Esophagus squamous epithelium (tissue), 5 donors: ENCODE results near the gene SRSF9. TPM values are rescaled to one million over a fixed set of nuclear protein-coding genes. Genes with fewer than 3 reads are reported as not detected.
"Not testable (repeated sequence)": the region's sequence is repeated elsewhere in the genome, so short reads cannot be mapped to it uniquely, and the experiment has no call there.

Source experiments
- DNase-seq: peaks from one replicate; lab custom pipeline; 2025; lab: John Stamatoyannopoulos, UW
- H3K27ac ChIP-seq, 4 donors: fragments of 200-600 bp; sonication (generic); one replicate each; pipeline ENCODE4 v1.5.1; 2016 to 2019; ENCODE audit warnings: mild to moderate bottlenecking in 1 of 4
- H3K27me3 ChIP-seq, 4 donors: fragments of 200-600 bp; sonication (generic); 1 replicate in 3 of 4; 2 replicates in 1 of 4; pipeline versions ENCODE4 v1.5.1 to v1.6.0; 2017 to 2021; ENCODE audit warnings: antibody characterized with exemption in 1 of 4
- H3K36me3 ChIP-seq, 3 donors: fragments of 200-600 bp; sonication (generic); one replicate each; pipeline ENCODE4 v1.5.1; 2016 to 2019
- H3K4me1 ChIP-seq, 3 donors: fragments of 200-600 bp; sonication (generic); one replicate each; pipeline ENCODE4 v1.5.1; 2017 to 2019
- H3K4me3 ChIP-seq, 4 donors: fragments of 200-600 bp; sonication (generic); 1 replicate in 3 of 4; 2 replicates in 1 of 4; pipeline ENCODE4 v1.5.1; 2016 to 2019; ENCODE audit warnings: mild to moderate bottlenecking in 2 of 4, moderate library complexity in 1 of 4
- H3K9me3 ChIP-seq, 3 donors: fragments of 200-600 bp; sonication (generic); one replicate each; pipeline ENCODE4 v1.5.1; 2016 to 2019
- CTCF ChIP-seq, 6 experiments: fragments of 450-650 bp in 4 of 6; fragments of 200-600 bp in 2 of 6; sonication (generic) in 2 of 6; IDR thresholded peaks; one replicate each; pipeline ENCODE4 v1.5.1; 2016 to 2019; ENCODE audit warnings: antibody characterized with exemption in 6 of 6, mild to moderate bottlenecking in 4 of 6, moderate library complexity in 4 of 6
- POLR2A ChIP-seq, 4 donors: fragments of 450-650 bp; IDR thresholded peaks; one replicate each; pipeline ENCODE4 v1.6.1; 2017; ENCODE audit warnings: antibody characterized with exemption in 4 of 4, mild to moderate bottlenecking in 4 of 4, moderate library complexity in 3 of 4
- WGBS, 2 donors: methylation state at CpG; one replicate each; pipeline ENCODE4 v1.1.5; 2018; 5-methylcytosine and 5-hydroxymethylcytosine counted together
- intact Hi-C: fragments of 100-400 bp; cut with DNase I; formaldehyde crosslinking; loops from one replicate; pipeline ENCODE4 v1.15.0; 2022
- total RNA-seq, 4 donors: library from RNA; depleted of rRNA; stranded (reverse); fragments of >200 nt; gene quantifications; one replicate each; pipeline ENCODE4 v1.1.0, GENCODE V29; 2016
- donor health status: DM: yes; HTN: yes; CAD: no.

SRSF9 gene
- total RNA-seq, 4 donors from 2014 or later = 85.6 to 128 (median 93.2) TPM

GRCh38 chr12:120453977-120454376 is 15.6 kb downstream of the SRSF9 start:
- no peak for DNase-seq
- 51 to 65% methylated on average over 4 of the region's 4 CpGs for WGBS, 2 donors
- Histone ChIP-seq H3K4me3 (no peak overlapping the region), H3K4me1 (peaks cover 0 to 3% (median 0%) of the 10 kb centered on the region in 3 donors), H3K27me3 (no peaks in the 10 kb centered on the region), H3K9me3 (no peaks in the 10 kb centered on the region), H3K27ac (no peak overlapping the region), H3K36me3 (peaks cover 7 to 96% (median 12%) of the 10 kb centered on the region in 3 donors)
- intact Hi-C loops = no loop called here
- TF ChIP-seq CTCF (IDR thresholded peaks at IDR 0.05) (peak in 4 of 6 experiments; percentile 48 to 72 (median 52)), POLR2A (IDR thresholded peaks at IDR 0.05) (no peak)

GRCh38 chr12:120453060-120453750 is 16.3 kb downstream of the SRSF9 start:
- no peak for DNase-seq
- TF ChIP-seq POLR2A (IDR thresholded peaks at IDR 0.05) = no peak
- no peak for TF ChIP-seq CTCF (IDR thresholded peaks at IDR 0.05)
- intact Hi-C loops = no loop called here
- Histone ChIP-seq H3K4me3 (no peak overlapping the region), H3K27ac (no peak overlapping the region), H3K4me1 (peaks cover 0 to 8% (median 0%) of the 10 kb centered on the region in 3 donors), H3K9me3 (no peaks in the 10 kb centered on the region), H3K27me3 (no peaks in the 10 kb centered on the region), H3K36me3 (peaks cover 0 to 94% (median 12%) of the 10 kb centered on the region in 3 donors)
- WGBS, 2 donors = 89% methylated on average over 3 of the region's 3 CpGs

GRCh38 chr12:120452524-120452923 is 17.0 kb downstream of the SRSF9 start:
- H3K36me3 ChIP-seq = peaks cover 0 to 92% (median 12%) of the 10 kb centered on the region in 3 donors

GRCh38 chr12:120447992-120448391 is 21.6 kb downstream of the SRSF9 start:
- intact Hi-C loops = no loop called here
- H3K4me1 ChIP-seq = peaks cover 8 to 40% (median 19%) of the 10 kb centered on the region in 3 donors
- TF ChIP-seq CTCF (IDR thresholded peaks at IDR 0.05) = no peak
- no peak for TF ChIP-seq POLR2A (IDR thresholded peaks at IDR 0.05)
- WGBS, 2 donors = 93 to 96% methylated on average over 4 of the region's 4 CpGs
- no peak for DNase-seq
- no peaks in the 10 kb centered on the region for H3K27me3 ChIP-seq
- H3K27ac ChIP-seq = no peak overlapping the region
- H3K4me3 ChIP-seq = no peak overlapping the region
- H3K36me3 ChIP-seq = peaks cover 0 to 67% (median 7%) of the 10 kb centered on the region in 3 donors
- no peaks in the 10 kb centered on the region for H3K9me3 ChIP-seq

More at GRCh38 chr12:120452524-120452923, 17.0 kb downstream of the SRSF9 start:
- intact Hi-C loops, H3K4me3 ChIP-seq, H3K27me3 ChIP-seq, DNase-seq, H3K27ac ChIP-seq, H3K9me3 ChIP-seq: not testable (repeated sequence)
- peaks cover under 1 to 15% (median 6%) of the 10 kb centered on the region in 3 donors for H3K4me1 ChIP-seq
- 83 to 84% methylated on average over 4 to 5 of the region's 5 CpGs for WGBS, 2 donors

- H3K27me3 ChIP-seq, H3K9me3 ChIP-seq, intact Hi-C loops, DNase-seq: not testable (repeated sequence)
- Histone ChIP-seq H3K4me1 (peaks cover 8 to 40% (median 19%) of the 10 kb centered on the region in 3 donors), H3K4me3 (peak overlapping the region; percentile 66 to 100 (median 96)), H3K27ac (peak overlapping the region; percentile 86 to 96 (median 94)), H3K36me3 (peaks cover 0 to 67% (median 7%) of the 10 kb centered on the region in 3 donors)
- 9% methylated on average over 12 to 13 of the region's 17 CpGs for WGBS, 2 donors
These were observed 22.7 kb downstream of the SRSF9 start for GRCh38 chr12:120446844-120447178.
